BE2C (cell line): ENCODE data around the gene HPS1.

ENCODE experiments used
- DNase-seq: peaks from one replicate; pipeline ENCODE4 v3.0.0-alpha.2; 2020
- H3K27me3 ChIP-seq: fragments of 250-450 bp; sonication (Bioruptor Pico); 2 replicates; pipeline ENCODE4 v1.5.1; 2020; ENCODE audit warnings: mild to moderate bottlenecking
- H3K36me3 ChIP-seq: fragments of 250-450 bp; sonication (Bioruptor Pico); 2 replicates; pipeline ENCODE4 v1.5.1; 2020; ENCODE audit warnings: mild to moderate bottlenecking
- H3K4me1 ChIP-seq: fragments of 250-450 bp; sonication (Bioruptor Pico); 2 replicates; pipeline ENCODE4 v1.5.1; 2020
- H3K4me3 ChIP-seq: 2 replicates; pipeline ENCODE4 v1.5.1; 2011; ENCODE audit warnings: low read depth, low read length
- H3K9me3 ChIP-seq: fragments of 250-450 bp; sonication (Bioruptor Pico); 2 replicates; pipeline ENCODE4 v1.5.1; 2020
- TF ChIP-seq, protein P1 (sequence below): IDR thresholded peaks from 2 replicates; pipeline ENCODE4 v1.5.1; 2012; ENCODE audit warnings: mild to moderate bottlenecking, low read depth, low read length

HPS1 gene

DNA sequence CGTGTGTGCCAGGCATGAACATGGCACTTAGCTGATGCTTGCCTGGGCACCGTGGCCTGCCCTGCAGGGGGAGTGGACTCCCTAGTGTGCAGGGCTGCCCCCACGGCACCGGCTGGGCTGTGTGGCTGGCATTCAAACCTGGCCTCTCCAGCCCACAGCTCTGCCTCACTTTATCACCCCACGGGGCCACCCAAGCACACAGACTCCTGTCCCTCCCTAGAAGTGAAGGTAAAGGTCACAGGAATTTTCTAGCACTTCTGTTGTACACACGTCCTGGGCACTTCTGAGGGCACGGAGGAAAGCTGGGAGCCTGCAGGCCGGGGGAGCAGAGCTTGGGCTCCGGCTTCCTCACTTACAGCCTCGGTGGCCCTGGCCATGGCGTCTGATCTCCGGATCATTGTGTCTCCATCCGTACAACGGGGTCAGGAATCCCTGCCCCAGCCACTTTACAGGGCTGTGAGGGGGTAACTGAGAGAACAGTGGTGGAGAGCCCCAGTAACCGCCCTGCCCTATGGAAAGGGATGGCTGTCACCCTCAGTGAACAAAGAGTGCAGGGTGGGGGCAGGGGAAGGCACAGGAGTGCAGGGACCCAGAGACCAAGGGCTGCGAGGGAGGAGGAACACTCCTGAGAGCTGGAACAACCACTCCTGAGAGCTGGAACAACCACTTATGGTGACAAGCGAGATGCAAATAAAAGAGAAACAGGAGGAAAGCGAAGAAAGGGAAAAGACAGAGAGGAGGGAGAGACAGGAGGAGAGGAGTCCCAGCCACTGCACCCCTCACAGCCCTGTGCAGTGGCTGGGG lies 27.9 kb downstream of the HPS1 start:
- Histone ChIP-seq H3K27me3 (no peaks in the 10 kb centered on the region), H3K4me3 (no peak overlapping the region), H3K9me3 (no peaks in the 10 kb centered on the region), H3K36me3 (no peaks in the 10 kb centered on the region), H3K4me1 (peaks cover 12% of the 10 kb centered on the region)
- DNase-seq = no peak
- TF ChIP-seq, protein P1, sequence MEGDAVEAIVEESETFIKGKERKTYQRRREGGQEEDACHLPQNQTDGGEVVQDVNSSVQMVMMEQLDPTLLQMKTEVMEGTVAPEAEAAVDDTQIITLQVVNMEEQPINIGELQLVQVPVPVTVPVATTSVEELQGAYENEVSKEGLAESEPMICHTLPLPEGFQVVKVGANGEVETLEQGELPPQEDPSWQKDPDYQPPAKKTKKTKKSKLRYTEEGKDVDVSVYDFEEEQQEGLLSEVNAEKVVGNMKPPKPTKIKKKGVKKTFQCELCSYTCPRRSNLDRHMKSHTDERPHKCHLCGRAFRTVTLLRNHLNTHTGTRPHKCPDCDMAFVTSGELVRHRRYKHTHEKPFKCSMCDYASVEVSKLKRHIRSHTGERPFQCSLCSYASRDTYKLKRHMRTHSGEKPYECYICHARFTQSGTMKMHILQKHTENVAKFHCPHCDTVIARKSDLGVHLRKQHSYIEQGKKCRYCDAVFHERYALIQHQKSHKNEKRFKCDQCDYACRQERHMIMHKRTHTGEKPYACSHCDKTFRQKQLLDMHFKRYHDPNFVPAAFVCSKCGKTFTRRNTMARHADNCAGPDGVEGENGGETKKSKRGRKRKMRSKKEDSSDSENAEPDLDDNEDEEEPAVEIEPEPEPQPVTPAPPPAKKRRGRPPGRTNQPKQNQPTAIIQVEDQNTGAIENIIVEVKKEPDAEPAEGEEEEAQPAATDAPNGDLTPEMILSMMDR = no peak

DNA sequence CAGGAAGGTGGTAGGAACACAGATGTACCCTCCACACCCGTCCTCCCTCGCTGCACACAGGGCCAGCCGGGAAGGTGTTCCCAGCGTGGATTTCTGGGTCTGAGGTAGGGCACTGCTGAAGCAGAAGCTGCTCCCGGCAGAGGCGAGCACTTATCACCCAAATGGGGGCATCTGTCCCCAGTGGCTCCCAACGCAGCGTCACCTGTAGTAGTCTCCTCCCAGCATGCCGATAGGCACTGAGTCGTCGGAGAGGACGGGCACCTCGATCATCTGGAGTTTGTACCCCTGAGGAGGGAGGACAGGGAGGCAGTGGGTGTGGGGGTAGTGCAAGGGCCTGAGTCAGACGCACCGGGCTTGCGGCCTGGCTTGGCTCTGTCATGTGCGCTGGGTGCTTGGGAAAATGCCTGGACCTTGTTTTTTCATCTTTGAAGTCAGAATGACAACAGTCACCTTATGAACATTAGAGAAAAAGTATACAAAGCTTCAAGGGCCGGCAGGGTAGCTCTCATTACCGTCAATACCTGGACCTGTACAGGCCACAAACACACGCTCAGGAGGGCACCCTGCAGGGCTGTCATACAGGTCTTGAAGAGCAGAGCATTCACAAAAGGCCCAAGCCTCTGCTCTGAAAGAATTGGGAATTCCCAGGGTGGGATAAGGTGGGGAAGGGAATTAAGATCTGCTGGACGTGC lies 28.6 kb downstream of the HPS1 start:
- DNase-seq = no peak
- TF ChIP-seq, protein P1 = no peak
- no peaks in the 10 kb centered on the region for H3K36me3 ChIP-seq
- peaks cover 12% of the 10 kb centered on the region for H3K4me1 ChIP-seq
- H3K9me3 ChIP-seq = no peaks in the 10 kb centered on the region
- no peaks in the 10 kb centered on the region for H3K27me3 ChIP-seq
- H3K4me3 ChIP-seq = no peak overlapping the region

DNA sequence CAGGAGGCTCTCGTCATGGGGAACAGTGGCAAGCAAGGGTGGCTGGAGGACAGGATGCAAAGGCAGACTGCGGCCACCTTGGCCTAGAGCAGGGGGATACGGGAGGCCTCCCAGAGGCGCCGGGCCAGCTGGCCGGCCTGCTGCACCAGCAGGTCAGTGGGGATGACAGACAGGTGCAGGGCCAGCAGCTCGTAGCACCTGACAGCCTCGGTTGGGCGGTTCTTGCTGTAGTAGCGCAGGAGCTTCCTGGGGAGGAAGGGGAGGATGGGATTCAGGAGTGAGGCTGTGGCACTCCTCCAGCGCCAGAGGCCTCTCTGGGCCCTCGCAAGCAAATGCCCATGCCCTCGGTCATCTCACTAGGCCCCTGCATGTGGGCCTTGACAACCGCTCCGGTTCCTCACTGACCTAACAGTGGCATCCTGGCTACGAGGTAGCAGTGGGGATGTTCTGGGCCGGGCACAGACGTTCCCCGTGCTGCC lies 29.2 kb downstream of the HPS1 start:
- H3K9me3 ChIP-seq = no peaks in the 10 kb centered on the region
- TF ChIP-seq, protein P1 = no peak
- peaks cover 12% of the 10 kb centered on the region for H3K4me1 ChIP-seq
- H3K27me3 ChIP-seq = no peaks in the 10 kb centered on the region
- no peaks in the 10 kb centered on the region for H3K36me3 ChIP-seq
- no peak overlapping the region for H3K4me3 ChIP-seq
- no peak for DNase-seq

DNA sequence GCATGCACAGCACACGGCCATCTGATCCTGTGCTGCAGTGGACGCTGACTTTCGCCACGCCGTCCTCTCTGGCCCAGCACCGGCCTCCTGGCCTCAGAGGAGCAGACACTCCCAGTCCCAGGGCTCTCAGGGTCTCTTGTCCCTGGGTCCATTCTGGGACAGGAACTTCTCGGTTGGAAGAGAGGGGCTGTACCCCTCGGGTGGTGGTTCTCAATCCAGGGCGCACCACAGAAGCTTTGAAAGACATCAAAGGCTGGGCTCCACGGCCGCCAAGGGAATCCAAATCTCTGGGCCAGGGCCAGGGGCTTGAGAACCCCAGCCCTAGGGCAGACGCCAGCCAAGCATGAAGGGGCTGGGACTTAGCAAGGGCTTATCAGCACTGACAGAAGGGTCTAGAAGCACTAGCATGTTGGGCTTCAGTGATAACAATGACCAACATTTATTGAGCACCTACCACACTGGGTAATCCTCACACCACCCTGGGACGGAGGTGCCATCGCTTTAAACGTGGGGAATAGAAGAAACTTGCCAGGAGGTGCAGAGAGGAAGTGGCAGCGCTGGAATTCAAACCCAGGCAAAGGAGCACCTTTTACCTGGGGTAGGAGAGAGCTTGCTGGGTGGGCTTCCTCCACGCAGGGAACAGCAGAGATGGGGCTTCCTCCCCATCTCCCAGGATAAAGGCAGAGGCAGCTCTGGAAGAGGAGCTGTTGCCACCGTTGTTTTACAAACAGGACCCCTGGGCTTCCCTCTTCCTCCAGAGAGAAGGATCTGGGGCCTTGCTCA lies 29.9 kb downstream of the HPS1 start:
- no peak for DNase-seq
- H3K27me3 ChIP-seq = no peaks in the 10 kb centered on the region
- no peak overlapping the region for H3K4me3 ChIP-seq
- TF ChIP-seq, protein P1 = no peak
- no peaks in the 10 kb centered on the region for H3K36me3 ChIP-seq
- no peaks in the 10 kb centered on the region for H3K9me3 ChIP-seq
- peaks cover 12% of the 10 kb centered on the region for H3K4me1 ChIP-seq

DNA sequence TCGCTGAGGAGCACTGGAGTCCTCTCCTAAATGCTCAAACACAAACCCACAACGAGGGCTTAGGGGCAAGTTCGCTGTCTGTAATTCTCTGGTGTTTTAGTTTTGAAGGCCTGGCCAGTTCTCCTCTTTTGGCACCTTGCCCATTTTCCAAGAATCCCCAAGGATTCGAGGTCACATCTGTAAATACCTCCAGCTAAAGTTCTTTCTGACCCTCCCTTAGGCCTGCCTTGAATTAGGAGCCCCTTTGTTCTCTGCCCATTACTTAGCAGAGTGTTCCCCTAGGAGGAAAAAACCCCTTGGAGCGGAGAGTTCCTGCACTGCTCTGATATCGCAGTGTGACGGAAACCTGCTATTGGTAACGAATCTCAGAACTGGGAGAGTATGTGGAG lies 31.0 kb downstream of the HPS1 start:
- H3K4me1 ChIP-seq = peaks cover 7% of the 10 kb centered on the region
- no peak overlapping the region for H3K4me3 ChIP-seq
- no peaks in the 10 kb centered on the region for H3K27me3 ChIP-seq
- no peaks in the 10 kb centered on the region for H3K36me3 ChIP-seq
- H3K9me3 ChIP-seq = no peaks in the 10 kb centered on the region
- peak; percentile 29 for DNase-seq
- TF ChIP-seq, protein P1 = no peak
